Pons (tissue), 1 donor: Measurements from ENCODE around the gene ATP10D.

Experiments
- DNase-seq: peaks from one replicate; pipeline ENCODE4 v3.0.0-alpha.2; 2016; ENCODE audit warnings: low spot score

Gene ATP10D

DNA sequence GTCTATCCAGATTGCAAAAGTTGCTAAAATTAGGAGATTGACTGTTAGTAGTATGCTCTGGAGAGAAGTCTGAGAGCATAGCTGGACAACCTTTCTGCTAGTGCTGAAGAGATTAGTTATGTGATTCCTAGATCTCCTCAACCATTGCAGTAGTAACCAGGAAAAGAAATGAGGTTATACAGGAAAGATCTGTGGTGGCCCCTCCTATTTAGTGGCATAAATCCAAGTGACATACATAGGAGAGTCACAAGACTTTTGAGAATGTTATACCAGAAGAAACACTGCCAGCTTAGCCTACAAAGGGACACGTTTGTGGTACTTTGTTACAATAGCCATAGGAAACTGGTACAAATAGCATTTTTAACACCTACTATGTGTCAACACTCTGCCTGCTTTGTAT lies 105.2 kb downstream of the ATP10D start:
- no peak for DNase-seq

DNA sequence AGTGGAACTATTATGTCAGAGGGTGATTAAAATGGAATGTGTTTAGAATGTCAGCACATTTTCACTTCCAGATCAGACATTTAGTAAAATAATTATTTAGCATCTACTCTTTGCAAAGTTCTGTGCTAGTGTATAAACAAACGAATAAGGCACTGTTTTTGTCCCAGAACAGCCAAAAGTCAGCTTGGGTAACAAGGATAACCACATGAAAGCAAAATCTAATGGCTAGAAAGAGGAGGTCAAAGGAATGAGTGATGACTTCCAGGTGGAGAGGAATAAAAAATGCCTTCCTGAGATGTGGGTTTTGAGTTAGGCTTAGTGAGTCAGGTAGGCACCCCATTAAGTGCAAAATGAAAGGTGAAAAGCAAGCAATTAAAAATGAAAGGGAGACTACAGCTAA lies 112.6 kb downstream of the ATP10D start:
- DNase-seq = no peak

DNA sequence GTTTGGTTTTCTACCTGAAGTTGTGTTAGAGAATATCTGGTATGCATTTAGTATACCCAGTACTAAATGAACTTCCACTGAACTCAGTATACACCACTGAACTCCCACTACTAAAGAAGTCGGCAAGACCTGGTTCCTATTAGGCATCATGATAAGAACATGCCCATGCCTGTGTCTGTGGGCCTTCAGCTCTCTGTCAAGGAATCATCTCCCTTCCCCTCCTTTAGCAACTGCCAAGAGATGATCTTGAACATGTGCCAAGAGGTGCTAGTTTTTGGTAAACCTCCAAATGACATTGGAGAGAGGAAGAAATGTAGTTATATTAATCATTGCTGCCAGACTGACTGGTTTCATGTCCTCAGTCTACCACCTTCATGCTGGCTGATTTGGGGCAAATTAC lies 113.2 kb downstream of the ATP10D start:
- no peak for DNase-seq

GRCh38 chr4:47598896-47599295 lies 113.8 kb downstream of the ATP10D start:
- DNase-seq = no peak

DNA sequence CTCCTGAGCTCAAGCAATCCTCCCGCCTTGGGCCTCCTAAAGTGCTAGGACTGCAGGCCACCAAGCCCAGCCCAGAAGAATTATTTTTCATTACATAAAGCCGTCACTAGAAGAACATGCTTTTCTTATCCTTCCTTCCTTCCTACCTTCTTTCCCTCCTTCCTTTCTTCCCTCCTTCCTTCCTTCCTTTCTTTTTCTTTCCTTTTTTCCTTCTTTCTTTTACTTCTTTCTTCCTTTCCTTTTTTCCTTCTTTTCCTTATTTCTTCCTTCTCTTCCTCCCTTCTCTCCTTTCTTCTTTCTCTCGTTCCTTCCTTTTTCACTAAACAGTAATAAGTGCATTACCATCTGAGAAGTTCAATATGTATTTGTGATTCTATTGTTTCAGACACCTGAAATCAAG lies 121.4 kb downstream of the ATP10D start:
- DNase-seq = no peak

DNA sequence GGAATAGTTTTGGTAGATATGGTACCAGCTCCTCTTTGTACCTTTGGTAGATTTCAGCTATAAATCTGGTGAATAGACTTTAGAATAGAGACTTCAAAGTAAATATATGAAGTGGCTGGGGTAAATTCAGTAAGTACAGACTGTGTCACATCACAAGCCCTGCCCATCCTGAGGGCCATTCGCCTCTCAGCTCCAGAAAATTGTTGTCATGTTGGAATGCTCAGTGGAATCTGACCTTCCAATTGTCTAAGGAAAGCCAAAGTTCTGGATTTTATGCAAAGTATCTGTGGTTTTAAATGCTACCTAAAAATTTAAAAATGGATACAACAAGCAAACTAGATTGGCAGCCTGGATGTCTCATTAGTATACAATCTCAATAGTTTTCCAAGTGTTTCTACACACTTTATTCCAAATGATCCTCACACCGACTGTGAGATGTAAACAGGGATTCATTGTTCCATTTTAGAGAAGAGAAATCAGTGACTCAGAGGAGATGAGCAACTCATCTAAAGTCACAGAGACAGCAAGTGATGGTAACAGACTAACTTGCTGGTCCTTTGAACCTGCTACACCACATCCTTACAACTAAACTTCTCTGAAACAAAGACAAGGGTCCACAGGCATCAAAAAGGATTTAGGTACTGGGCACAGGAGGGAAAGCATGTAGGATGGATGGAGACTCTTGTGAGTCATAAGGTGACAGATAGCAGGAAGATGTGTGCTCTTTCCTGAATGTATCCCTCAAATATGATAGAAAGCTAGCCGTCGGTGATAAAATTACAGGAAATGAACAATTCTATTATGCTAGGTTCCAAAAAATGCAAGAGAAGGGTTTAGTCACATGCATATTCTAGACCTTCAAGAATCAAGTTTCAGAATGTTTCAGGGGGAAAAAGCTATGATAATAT lies 127.3 kb downstream of the ATP10D start:
- no peak for DNase-seq

- DNase-seq = no peak
Observed at GRCh38 chr4:47615385-47615784, 130.3 kb downstream of the ATP10D start.

- no peak for DNase-seq
Observed at GRCh38 chr4:47617607-47618006, 132.5 kb downstream of the ATP10D start.

DNA sequence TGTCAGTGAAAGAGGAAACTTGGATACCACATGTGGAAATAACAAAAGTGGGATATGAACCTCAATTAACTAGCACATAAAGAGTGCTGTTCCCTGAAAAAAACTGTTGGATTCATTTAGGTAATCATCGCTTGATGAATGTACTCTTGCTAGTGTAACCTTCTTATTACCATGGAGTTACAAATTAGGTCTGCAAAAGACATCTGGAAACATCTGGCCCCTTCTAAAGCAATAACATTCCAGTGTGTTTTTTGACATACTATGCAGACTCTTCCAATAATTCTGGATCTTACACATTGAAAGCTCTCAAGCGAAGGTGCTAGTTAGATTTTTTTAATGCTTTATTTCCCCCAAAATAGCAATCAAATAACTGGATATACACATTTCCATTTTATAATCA lies 134.6 kb downstream of the ATP10D start:
- DNase-seq = no peak

GRCh38 chr4:47621181-47621580 lies 136.1 kb downstream of the ATP10D start:
- DNase-seq = no peak

DNA sequence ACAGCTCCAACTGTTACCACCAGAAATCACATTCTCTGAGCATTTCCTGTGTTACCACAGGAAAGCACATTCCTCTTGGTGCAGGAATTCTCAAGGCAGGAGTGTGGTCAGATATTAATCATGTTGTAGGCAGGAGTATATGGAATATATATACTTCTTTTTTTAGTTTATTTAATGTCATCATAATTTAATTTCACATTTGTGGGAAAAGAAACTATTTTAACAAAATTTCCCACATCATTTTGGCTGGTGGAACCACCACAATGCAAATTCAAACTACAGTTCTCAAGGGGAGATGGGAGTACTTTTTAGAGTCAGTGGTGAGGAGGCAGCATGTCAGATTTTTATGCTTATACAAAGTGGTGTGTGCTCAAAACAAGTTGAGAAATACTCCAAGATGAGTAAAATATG lies 139.0 kb downstream of the ATP10D start:
- DNase-seq = no peak

DNA sequence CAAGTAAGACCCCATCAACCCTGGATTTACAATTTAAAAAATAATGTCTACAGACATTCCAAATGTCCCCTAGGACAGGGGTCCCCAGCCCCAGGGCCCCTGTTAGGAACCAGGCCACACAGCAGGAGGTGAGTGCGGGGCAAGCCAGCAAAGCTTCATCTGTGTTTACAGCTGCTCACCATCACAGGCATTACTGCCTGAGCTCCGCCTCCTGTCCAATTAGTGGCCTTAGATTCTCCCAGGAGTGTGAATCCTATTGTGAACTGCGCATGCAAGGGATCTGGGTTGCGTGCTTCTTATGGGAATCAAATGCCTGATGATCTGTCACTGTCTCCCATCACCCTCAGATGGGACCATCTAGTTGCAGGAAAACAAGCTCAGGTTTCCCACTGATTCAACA lies 146.1 kb downstream of the ATP10D start:
- no peak for DNase-seq

DNA sequence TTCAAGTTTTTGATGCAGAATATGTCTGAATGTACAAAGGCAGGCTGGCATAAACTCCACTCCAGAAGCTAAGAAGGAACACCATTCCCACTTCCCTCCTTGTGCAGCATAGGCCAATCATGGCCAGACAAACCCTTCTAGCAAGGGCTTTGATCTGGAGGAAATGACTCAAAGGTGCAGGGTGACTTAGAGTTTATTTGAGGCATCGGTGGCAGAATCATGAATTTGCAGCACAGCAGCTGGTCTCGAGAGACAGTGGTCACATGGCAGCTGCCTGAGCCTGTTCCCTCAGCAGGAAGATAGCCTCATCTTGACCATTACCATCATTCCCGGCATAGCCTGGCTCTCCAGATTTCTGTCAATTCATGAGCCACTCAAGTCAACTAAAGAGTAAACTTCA lies 154.5 kb downstream of the ATP10D start:
- no peak for DNase-seq

GRCh38 chr4:47640911-47641310 lies 155.8 kb downstream of the ATP10D start:
- DNase-seq = no peak

- no peak for DNase-seq
Observed at GRCh38 chr4:47641755-47642154, 156.7 kb downstream of the ATP10D start.

GRCh38 chr4:47642191-47642830 lies 157.2 kb downstream of the ATP10D start:
- no peak for DNase-seq
